Liver (tissue), 9 donors: Measurements from ENCODE around the gene DNAL1. TPM values are rescaled to one million over a fixed set of nuclear protein-coding genes. Genes with fewer than 3 reads are reported as not detected.
A peak's percentile ranks its signal among the peaks of the same experiment; 100 is the strongest.

Source experiments
- DNase-seq: peaks from one replicate; pipeline ENCODE4 v3.0.0-alpha.2; 2017; ENCODE audit warnings: low spot score
- H3K27ac ChIP-seq, 2 donors: one replicate each; pipeline ENCODE4 v1.7.0; 2013; ENCODE audit warnings: inconsistent platforms in 2 of 2, low read length in 2 of 2, control low read depth in 1 of 2, low read depth in 1 of 2, mild to moderate bottlenecking in 1 of 2
- H3K27me3 ChIP-seq, 4 donors: one replicate each; pipeline versions ENCODE4 v1.6.1 to v1.7.0; 2013; ENCODE audit warnings: low read length in 3 of 4, inconsistent platforms in 1 of 4, mild to moderate bottlenecking in 1 of 4, moderate library complexity in 1 of 4; ENCODE audit not compliant: control insufficient read depth in 4 of 4, insufficient read depth in 4 of 4
- H3K36me3 ChIP-seq, 4 donors: one replicate each; pipeline versions ENCODE4 v1.6.1 to v1.7.0; 2013; ENCODE audit warnings: low read length in 3 of 4, mild to moderate bottlenecking in 3 of 4, low read depth in 1 of 4, moderate library complexity in 1 of 4; ENCODE audit not compliant: control insufficient read depth in 4 of 4, insufficient read depth in 3 of 4
- H3K4me1 ChIP-seq, 4 donors: one replicate each; pipeline versions ENCODE4 v1.6.1 to v1.7.0; 2013; ENCODE audit warnings: low read length in 3 of 4, mild to moderate bottlenecking in 3 of 4, moderate library complexity in 1 of 4; ENCODE audit not compliant: control insufficient read depth in 4 of 4, insufficient read depth in 4 of 4
- H3K4me3 ChIP-seq, 3 donors: one replicate each; pipeline versions ENCODE4 v1.6.1 to v1.7.0; 2013; ENCODE audit warnings: low read length in 3 of 3, control low read depth in 1 of 3, low read depth in 1 of 3, mild to moderate bottlenecking in 1 of 3
- H3K9ac ChIP-seq, 2 donors: one replicate each; pipeline ENCODE4 v1.7.0; 2013; ENCODE audit warnings: low read length in 2 of 2, mild to moderate bottlenecking in 2 of 2, moderate library complexity in 2 of 2, control low read depth in 1 of 2, low read depth in 1 of 2
- H3K9me3 ChIP-seq, 4 donors: one replicate each; pipeline versions ENCODE4 v1.6.1 to v1.7.0; 2013; ENCODE audit warnings: low read length in 3 of 4; ENCODE audit not compliant: control insufficient read depth in 4 of 4
- EGR1 ChIP-seq, 2 donors: IDR thresholded peaks; 2 replicates each; pipeline ENCODE4 v1.6.1; 2016 to 2018; ENCODE audit warnings: antibody characterized with exemption in 2 of 2, low read depth in 2 of 2
- FOXA1 ChIP-seq: IDR thresholded peaks from 2 replicates; pipeline ENCODE4 v1.6.1; 2016; ENCODE audit warnings: antibody characterized with exemption
- FOXA2 ChIP-seq: IDR thresholded peaks from 2 replicates; pipeline ENCODE4 v1.6.1; 2016; ENCODE audit warnings: antibody characterized with exemption
- GABPA ChIP-seq, 2 donors: IDR thresholded peaks in 1 of 2; conservative IDR thresholded peaks in 1 of 2; 2 replicates each; pipeline ENCODE4 v1.6.1; 2016; ENCODE audit warnings: antibody characterized with exemption in 2 of 2, mild to moderate bottlenecking in 1 of 2, moderate library complexity in 1 of 2
- HNF4A ChIP-seq, 2 donors: conservative IDR thresholded peaks; 2 replicates each; pipeline ENCODE4 v1.6.1; 2016; ENCODE audit warnings: antibody characterized with exemption in 2 of 2, mild to moderate bottlenecking in 2 of 2
- HNF4G ChIP-seq: IDR thresholded peaks from 2 replicates; pipeline ENCODE4 v1.6.1; 2016; ENCODE audit warnings: antibody characterized with exemption
- JUND ChIP-seq, 2 donors: IDR thresholded peaks; 2 replicates each; pipeline ENCODE4 v1.6.1; 2016; ENCODE audit warnings: antibody characterized with exemption in 2 of 2
- NR2F2 ChIP-seq: IDR thresholded peaks from 2 replicates; pipeline ENCODE4 v1.6.1; 2016; ENCODE audit warnings: antibody characterized with exemption
- RAD21 ChIP-seq, 2 donors: IDR thresholded peaks; 2 replicates each; pipeline ENCODE4 v1.6.1; 2016; ENCODE audit warnings: antibody characterized with exemption in 2 of 2, mild to moderate bottlenecking in 2 of 2
- RXRA ChIP-seq, 2 donors: IDR thresholded peaks; 2 replicates each; pipeline ENCODE4 v1.6.1; 2017 to 2018; ENCODE audit warnings: antibody characterized with exemption in 2 of 2, mild to moderate bottlenecking in 1 of 2
- SP1 ChIP-seq: IDR thresholded peaks from 2 replicates; pipeline ENCODE4 v1.6.1; 2018; ENCODE audit warnings: antibody characterized with exemption, mild to moderate bottlenecking
- TAF1 ChIP-seq: conservative IDR thresholded peaks from 2 replicates; pipeline ENCODE4 v1.6.1; 2016; ENCODE audit warnings: antibody characterized with exemption, mild to moderate bottlenecking
- YY1 ChIP-seq: IDR thresholded peaks from 2 replicates; pipeline ENCODE4 v1.6.1; 2016; ENCODE audit warnings: antibody characterized with exemption, mild to moderate bottlenecking
- WGBS: extraction: QIAGEN DNeasy Blood & Tissue Kit; methylation state at CpG from one replicate; pipeline ENCODE4 v1.1.7; 2013; 5-methylcytosine and 5-hydroxymethylcytosine counted together
- polyA plus RNA-seq, 2 donors: library from polyadenylated mRNA; stranded (reverse) in 1 of 2; unstranded in 1 of 2; fragments of 200-250 nt in 1 of 2; fragments of >200 nt in 1 of 2; fragmentation: Nextera tagmentation in 1 of 2; extraction: Ambion mirVana in 1 of 2; gene quantifications; one replicate each; pipeline versions ENCODE4 v1.2.1 to v1.2.3, GENCODE V29; 2013 to 2015
- total RNA-seq, 2 donors: library from RNA; depleted of rRNA; stranded (reverse); fragments of >200 nt; gene quantifications; one replicate each; pipeline ENCODE4 v1.2.3, GENCODE V29; 2014
- TF ChIP-seq, protein P1 (sequence below): IDR thresholded peaks from 2 replicates; pipeline ENCODE4 v1.6.1; 2016; ENCODE audit warnings: antibody characterized with exemption
- TF ChIP-seq, protein P2 (sequence below): fragments of 150-350 bp; IDR thresholded peaks from 2 replicates; pipeline ENCODE4 v1.5.1; 2017; ENCODE audit warnings: improper control_type of control experiment, low read depth, low read length; ENCODE audit not compliant: missing input control
- TF ChIP-seq, protein P3 (sequence below): IDR thresholded peaks from 2 replicates; pipeline ENCODE4 v1.6.1; 2016; ENCODE audit warnings: antibody characterized with exemption
- TF ChIP-seq, protein P4 (sequence below): IDR thresholded peaks from 2 replicates; pipeline ENCODE4 v1.6.1; 2016; ENCODE audit warnings: antibody characterized with exemption
- donor health status: healthy.
- donor health status: healthy.
- donor health status: healthy.
- donor health status: healthy.
- donor health status: healthy.

DNAL1 gene
- total and polyA plus RNA-seq, 4 donors, result 1.9 to 3.4 (median 2.4) TPM

DNA sequence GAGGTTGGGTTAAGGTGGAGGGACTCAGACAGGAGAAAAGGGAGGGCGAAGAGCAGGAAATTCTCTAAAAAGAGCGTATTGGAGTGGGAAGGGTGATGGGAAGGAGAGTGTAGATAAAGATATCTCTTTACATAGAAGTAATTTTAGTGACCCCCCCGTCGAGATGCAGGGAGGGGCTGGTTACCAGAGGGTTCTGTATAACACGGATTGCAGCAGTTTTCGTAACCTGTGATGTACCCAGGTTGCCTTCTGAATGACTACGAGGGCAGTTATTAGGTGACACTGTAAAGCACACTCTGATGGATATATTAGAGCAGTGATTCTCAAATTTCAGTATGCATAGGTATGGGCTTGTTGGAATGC lies 443 bp downstream of the DNAL1 start:
- H3K27me3 ChIP-seq, result no peaks in the 10 kb centered on the region
- WGBS, result 6% methylated on average over 7 of the region's 7 CpGs
- peak overlapping the region; percentile 74 to 99 (median 88) for H3K4me3 ChIP-seq
- peak overlapping the region in 1 of 2 donors; percentile 95 for H3K9ac ChIP-seq
- H3K36me3 ChIP-seq, result no peaks in the 10 kb centered on the region
- no peaks in the 10 kb centered on the region for H3K9me3 ChIP-seq
- no peak for DNase-seq
- H3K4me1 ChIP-seq, result peaks cover 0 to 13% (median 13%) of the 10 kb centered on the region in 4 donors
- peak overlapping the region; percentile 36 to 86 for H3K27ac ChIP-seq
- no peak for TF ChIP-seq GABPA (IDR thresholded peaks at IDR 0.05 in 1 of 2, conservative IDR thresholded peaks at IDR 0.05 in 1 of 2)
- TF ChIP-seq, protein P1, sequence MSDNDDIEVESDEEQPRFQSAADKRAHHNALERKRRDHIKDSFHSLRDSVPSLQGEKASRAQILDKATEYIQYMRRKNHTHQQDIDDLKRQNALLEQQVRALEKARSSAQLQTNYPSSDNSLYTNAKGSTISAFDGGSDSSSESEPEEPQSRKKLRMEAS, result no peak
- TF ChIP-seq TAF1, result no peak
- no peak for TF ChIP-seq RXRA (IDR thresholded peaks at IDR 0.05)
- no peak for TF ChIP-seq YY1
- no peak for TF ChIP-seq NR2F2
- TF ChIP-seq RAD21 (IDR thresholded peaks at IDR 0.05), result no peak
- TF ChIP-seq EGR1 (IDR thresholded peaks at IDR 0.05; ENCODE audit: low read depth in 2 of 2), result no peak
- no peak for TF ChIP-seq HNF4G
- no peak for TF ChIP-seq JUND (IDR thresholded peaks at IDR 0.05)

DNA sequence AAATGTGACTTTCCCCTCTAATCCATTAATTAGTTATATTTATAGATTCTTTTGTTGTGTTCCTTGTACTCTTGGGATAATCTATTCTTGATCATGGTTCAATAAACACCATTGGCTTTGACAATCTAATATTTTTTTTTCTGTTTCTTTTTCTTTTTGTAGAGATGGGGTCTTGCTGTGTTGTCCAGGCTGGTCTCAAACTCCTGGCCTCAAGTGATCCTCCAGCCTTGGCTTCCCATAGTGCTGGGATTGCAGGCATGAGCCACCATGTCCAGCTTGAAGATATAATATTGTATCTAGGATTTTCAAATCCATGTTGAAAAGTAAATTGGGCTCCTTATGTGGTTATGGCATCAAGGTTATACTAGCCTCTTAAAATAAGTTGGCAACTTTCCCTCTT lies 6.2 kb downstream of the DNAL1 start:
- Histone ChIP-seq H3K4me3 (no peak overlapping the region), H3K36me3 (peaks cover 0 to 2% (median 0%) of the 10 kb centered on the region in 4 donors), H3K27me3 (no peaks in the 10 kb centered on the region), H3K9ac (no peak overlapping the region), H3K9me3 (no peaks in the 10 kb centered on the region), H3K27ac (no peak overlapping the region), H3K4me1 (peaks cover 0 to 2% (median 0%) of the 10 kb centered on the region in 4 donors)
- no peak for DNase-seq
- TF ChIP-seq GABPA (IDR thresholded peaks at IDR 0.05 in 1 of 2, conservative IDR thresholded peaks at IDR 0.05 in 1 of 2), result no peak
- TF ChIP-seq JUND (IDR thresholded peaks at IDR 0.05), result no peak
- TF ChIP-seq SP1, result no peak
- TF ChIP-seq YY1, result no peak
- TF ChIP-seq, protein P2, sequence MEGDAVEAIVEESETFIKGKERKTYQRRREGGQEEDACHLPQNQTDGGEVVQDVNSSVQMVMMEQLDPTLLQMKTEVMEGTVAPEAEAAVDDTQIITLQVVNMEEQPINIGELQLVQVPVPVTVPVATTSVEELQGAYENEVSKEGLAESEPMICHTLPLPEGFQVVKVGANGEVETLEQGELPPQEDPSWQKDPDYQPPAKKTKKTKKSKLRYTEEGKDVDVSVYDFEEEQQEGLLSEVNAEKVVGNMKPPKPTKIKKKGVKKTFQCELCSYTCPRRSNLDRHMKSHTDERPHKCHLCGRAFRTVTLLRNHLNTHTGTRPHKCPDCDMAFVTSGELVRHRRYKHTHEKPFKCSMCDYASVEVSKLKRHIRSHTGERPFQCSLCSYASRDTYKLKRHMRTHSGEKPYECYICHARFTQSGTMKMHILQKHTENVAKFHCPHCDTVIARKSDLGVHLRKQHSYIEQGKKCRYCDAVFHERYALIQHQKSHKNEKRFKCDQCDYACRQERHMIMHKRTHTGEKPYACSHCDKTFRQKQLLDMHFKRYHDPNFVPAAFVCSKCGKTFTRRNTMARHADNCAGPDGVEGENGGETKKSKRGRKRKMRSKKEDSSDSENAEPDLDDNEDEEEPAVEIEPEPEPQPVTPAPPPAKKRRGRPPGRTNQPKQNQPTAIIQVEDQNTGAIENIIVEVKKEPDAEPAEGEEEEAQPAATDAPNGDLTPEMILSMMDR, result no peak
- no peak for TF ChIP-seq FOXA1
- no peak for TF ChIP-seq EGR1 (IDR thresholded peaks at IDR 0.05; ENCODE audit: low read depth in 2 of 2)
- no peak for TF ChIP-seq RXRA (IDR thresholded peaks at IDR 0.05)
- TF ChIP-seq FOXA2, result no peak
- TF ChIP-seq HNF4A (conservative IDR thresholded peaks at IDR 0.05), result no peak
- TF ChIP-seq RAD21 (IDR thresholded peaks at IDR 0.05), result no peak

DNA sequence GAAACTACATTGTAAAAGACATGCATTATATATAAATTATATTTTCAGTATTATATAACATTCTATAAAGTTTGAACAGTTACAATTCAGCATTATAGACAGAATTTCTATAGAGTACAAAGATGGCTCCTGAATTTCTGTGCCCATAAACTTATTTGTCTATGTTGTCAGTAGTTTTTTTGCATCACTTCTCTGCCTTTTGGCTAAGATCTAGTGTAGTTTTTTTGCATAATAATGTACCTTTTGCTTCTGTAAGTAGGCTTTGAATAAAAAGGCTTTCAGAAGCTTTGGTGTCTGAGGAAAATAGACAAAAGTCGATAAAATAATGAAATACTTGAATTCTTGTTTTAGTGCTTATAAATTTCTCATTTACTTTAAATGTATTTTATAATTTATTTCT lies 11.1 kb downstream of the DNAL1 start:
- Histone ChIP-seq H3K36me3 (peaks cover 0 to 4% (median under 1%) of the 10 kb centered on the region in 4 donors), H3K9me3 (no peaks in the 10 kb centered on the region), H3K27ac (no peak overlapping the region), H3K9ac (no peak overlapping the region), H3K4me3 (no peak overlapping the region), H3K27me3 (no peaks in the 10 kb centered on the region), H3K4me1 (peaks cover 0 to under 1% (median 0%) of the 10 kb centered on the region in 4 donors)
- no peak for DNase-seq
- WGBS, result 95% methylated on average over 1 of the region's 1 CpG
- TF ChIP-seq, protein P1, result no peak
- TF ChIP-seq HNF4G, result no peak
- TF ChIP-seq, protein P3, sequence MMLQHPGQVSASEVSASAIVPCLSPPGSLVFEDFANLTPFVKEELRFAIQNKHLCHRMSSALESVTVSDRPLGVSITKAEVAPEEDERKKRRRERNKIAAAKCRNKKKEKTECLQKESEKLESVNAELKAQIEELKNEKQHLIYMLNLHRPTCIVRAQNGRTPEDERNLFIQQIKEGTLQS, result no peak
- TF ChIP-seq TAF1, result no peak
- TF ChIP-seq, protein P4, sequence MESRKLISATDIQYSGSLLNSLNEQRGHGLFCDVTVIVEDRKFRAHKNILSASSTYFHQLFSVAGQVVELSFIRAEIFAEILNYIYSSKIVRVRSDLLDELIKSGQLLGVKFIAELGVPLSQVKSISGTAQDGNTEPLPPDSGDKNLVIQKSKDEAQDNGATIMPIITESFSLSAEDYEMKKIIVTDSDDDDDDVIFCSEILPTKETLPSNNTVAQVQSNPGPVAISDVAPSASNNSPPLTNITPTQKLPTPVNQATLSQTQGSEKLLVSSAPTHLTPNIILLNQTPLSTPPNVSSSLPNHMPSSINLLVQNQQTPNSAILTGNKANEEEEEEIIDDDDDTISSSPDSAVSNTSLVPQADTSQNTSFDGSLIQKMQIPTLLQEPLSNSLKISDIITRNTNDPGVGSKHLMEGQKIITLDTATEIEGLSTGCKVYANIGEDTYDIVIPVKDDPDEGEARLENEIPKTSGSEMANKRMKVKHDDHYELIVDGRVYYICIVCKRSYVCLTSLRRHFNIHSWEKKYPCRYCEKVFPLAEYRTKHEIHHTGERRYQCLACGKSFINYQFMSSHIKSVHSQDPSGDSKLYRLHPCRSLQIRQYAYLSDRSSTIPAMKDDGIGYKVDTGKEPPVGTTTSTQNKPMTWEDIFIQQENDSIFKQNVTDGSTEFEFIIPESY, result no peak
- TF ChIP-seq GABPA (IDR thresholded peaks at IDR 0.05 in 1 of 2, conservative IDR thresholded peaks at IDR 0.05 in 1 of 2), result no peak
- TF ChIP-seq RAD21 (IDR thresholded peaks at IDR 0.05), result no peak
- no peak for TF ChIP-seq NR2F2
- TF ChIP-seq YY1, result no peak
- TF ChIP-seq RXRA (IDR thresholded peaks at IDR 0.05), result no peak
- TF ChIP-seq, protein P2, result no peak
- TF ChIP-seq JUND (IDR thresholded peaks at IDR 0.05), result no peak
- TF ChIP-seq FOXA2, result no peak
- no peak for TF ChIP-seq EGR1 (IDR thresholded peaks at IDR 0.05; ENCODE audit: low read depth in 2 of 2)
- TF ChIP-seq FOXA1, result no peak
